ENCODE measurements around the gene PI4KA.
"Not testable (repeated sequence)": the region's sequence is repeated elsewhere in the genome, so short reads cannot be mapped to it uniquely, and the experiment has no call there.

Gene PI4KA

GRCh38 chr22:20844055-20845037, 14.3 kb downstream of the PI4KA start:
- DNase-seq: no peak

- no peak for DNase-seq
Measured at GRCh38 chr22:20843501-20843900, 15.1 kb downstream of the PI4KA start.

GRCh38 chr22:20840646-20841371, 17.8 kb downstream of the PI4KA start:
- no peak for DNase-seq

DNA sequence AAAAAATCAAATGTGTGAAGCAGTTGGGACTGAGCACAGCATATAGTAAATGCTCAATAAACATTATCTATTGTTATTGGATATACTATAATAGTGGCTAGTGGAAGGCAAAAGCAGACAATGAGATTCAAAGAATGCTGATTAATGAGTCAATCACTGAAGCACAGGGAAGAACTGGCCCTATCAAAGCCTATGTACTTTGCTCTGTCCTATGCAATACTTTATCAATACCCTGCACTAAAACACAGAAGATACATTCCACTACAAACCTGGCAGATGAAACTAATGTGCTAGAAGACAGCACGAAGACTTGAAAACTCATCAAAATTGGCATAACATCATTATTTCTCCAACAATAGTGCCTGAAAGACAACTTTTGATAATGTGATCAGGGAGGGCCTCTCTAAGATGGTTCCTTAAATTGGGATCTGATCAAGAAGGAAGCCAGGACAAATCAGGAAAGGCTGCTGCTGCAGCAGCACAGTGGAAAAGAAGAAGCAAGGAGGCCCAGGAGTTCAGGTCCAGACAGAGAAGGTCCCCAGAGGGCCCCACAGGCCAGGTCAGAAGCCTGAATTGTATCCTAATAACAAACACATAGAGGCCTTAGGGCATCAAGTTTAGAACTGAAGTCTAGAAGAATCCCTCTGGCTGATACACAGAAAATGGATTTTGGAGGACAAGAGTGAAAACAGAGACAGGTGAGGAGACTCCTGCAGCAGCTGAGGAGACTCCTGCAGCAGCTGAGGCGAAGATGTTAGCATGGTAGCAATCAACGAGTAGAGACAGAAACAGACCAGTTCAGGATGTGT, 18.6 kb downstream of the PI4KA start:
- DNase-seq: no peak

- DNase-seq: not testable (repeated sequence)
Measured at GRCh38 chr22:20839354-20839753, 19.3 kb downstream of the PI4KA start.

- no peak for DNase-seq
Measured at GRCh38 chr22:20836987-20837823, 21.4 kb downstream of the PI4KA start.

DNA sequence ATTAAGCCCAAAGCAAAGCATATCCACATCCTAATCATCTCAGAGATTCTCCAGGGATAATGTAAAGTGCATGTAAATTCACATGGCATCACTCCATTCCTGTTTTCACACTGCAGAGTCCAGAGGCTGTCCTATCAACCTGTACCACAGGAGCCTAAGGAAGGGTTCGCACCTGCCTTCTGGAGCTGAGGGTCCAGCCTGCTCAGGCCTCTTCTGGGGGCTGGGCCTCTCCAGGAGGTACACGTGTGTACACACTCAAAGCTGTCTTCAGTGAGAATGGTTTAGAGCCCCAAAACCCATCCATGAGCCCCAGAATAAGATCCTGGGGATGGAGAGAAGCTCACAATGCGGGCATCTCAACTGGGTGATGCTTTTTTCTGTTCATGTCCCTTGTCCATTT, 23.9 kb downstream of the PI4KA start:
- no peak for DNase-seq

DNA sequence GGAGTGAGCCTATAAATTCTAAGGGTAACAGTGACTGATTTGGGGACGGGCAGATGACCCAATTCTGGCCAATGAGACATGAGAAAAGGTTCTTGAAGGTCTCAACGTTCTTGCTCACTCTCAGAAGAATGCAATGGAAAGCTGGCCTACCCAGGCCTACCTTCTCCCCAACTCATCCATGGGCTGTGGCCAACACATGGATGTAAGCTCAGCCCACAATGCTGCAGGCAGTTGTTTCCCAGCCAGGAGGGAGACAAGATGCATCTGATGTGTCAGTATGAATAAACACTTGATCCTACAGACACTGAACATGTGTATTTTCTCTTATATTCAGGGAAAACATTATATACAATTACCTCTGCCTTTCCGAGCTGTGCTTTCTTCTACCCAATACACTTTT, 24.4 kb downstream of the PI4KA start:
- no peak for DNase-seq

DNA sequence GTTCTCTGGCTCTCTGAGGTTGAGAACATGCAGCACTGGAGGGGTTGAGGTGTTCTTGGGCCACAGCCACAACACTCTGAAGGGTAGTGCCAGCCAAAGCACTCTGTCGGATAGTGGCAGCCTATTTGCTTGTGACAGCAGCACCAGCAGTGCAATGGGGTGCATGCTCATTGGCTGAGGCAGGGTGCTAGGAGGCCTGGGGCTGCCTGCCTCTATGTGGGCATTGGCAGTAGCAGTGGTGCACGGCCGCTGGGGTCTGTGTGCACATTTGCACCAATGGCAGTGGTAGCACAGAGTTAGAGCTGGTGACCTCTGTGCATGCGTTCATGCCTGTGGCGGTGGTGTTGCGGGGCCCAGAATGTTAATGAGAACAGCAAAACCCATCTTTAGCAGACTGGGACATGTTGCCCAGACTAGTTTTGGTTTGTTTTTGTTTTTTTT, 25.4 kb downstream of the PI4KA start:
- DNase-seq: no peak

- no peak for DNase-seq
Measured at GRCh38 chr22:20829491-20830134, 29.0 kb downstream of the PI4KA start.

DNA sequence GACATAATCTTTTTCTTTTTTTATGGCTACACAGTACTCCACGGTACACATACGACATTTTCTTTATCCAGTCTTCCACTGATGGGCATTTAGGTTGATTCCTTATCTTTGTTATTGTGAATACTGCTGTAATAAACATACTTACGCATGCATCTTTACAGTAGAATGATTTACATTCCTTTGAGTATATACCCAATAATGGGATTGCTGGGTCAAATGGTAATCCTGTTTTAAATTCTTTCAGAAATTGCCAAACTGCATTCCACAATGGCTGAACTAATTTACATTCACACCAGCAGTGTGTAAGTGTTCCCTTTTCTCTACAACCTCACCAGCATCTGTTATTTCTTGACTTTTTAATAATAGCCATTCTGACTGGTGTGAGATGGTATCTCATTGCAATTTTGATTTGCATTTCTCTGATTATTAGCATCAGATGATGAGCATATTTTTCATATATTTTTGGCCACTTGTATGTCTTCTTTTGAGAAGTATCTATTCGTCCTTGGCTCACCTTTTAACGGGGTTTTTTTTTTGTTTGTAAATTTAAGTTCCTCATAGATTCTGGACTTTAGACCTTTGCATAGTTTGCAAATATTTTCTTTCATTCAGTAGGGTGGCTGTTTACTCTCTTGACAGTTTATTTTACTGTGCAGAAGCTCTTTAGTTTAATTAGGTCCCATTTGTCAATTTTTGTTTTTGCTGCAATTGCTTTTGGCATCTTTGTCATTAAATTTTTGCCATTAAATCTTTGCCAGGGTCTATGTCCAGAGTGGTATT, 32.0 kb downstream of the PI4KA start:
- not testable (repeated sequence) for DNase-seq

GRCh38 chr22:20825624-20826023, 33.0 kb downstream of the PI4KA start:
- DNase-seq: no peak

- DNase-seq: not testable (repeated sequence)
Measured at GRCh38 chr22:20825216-20825615, 33.4 kb downstream of the PI4KA start.

DNA sequence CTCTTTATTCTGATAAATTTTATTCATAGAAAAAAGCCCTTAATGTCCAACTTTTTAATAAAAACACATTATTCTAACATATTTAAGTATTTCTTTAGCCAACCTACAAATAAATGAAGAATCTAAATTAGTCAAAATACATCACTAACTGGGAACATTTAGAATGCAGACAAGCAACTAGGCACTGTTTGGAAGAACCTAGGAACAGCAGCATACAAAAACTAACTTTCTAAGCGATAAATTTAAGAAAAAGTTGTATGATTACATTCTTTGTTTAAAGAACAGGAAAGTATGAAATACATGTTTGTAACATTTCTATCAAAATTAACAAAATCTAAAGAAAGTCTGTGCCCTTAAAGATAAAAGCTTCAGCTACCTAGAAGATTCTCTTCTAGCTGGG, 35.3 kb downstream of the PI4KA start:
- no peak for DNase-seq

DNA sequence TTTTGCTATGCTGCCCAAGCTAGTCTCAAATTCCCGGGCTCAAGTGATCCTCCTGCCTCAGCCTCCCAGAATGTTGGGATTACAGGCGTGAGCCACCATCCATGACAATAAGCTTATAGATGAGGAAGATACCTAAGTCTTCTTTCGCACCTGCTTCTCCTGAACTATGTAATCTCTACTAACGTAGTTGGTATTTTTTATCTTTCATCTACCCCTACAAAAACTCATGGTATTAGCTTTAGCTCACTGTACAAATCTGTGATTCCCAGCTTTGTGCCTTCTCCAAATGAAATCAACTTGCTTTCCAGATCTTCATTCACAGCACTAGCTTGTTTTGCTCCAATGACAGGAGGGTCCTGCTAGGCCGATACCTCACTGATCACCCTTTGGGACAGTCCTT, 36.4 kb downstream of the PI4KA start:
- DNase-seq: no peak

DNA sequence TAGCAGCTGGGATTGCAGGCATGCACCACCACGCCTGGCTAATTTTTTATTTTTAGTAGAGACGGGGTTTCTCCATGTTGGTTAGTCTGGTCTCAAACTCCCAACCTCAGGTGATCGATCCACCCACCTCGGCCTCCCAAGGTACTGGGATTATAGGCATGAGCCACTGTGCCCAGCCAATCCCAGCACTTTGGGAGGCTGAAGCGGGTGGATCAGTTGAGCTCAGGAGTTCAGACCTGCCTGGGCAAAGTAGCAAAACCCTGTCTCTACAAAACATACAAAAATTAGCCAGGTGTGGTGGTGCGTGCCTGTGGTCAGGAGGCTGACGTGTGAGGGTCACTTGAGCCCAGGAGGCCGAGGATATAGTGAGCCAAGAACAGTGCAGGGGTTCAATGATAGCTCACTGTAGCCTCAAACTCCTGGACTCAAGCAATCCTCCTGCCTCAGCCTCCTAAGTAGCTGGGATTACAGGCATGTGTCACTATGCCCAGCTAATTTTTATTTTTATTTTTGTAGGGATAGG, 36.8 kb downstream of the PI4KA start:
- DNase-seq: not testable (repeated sequence)

- no peak for DNase-seq
Measured at GRCh38 chr22:20819471-20819870, 39.1 kb downstream of the PI4KA start.

DNA sequence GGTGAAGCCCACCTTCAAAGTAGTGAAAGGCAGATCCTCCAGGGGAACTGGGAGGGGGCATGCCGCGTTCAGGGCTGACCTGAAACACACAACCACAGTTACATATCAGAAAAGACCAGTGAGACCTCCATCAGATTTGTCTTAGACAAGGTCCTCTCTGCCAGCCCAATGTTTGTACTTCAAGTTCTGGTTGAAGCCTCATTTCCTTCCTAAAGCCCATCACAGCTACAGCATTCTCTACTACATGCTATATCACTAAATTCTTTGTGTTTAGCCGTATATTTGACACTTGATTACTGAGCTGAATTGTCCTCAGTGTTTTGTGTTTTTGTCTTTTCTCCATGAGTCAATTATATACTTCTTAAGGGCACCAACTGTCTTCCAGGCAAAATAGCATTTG, 40.1 kb downstream of the PI4KA start:
- DNase-seq: no peak

DNA sequence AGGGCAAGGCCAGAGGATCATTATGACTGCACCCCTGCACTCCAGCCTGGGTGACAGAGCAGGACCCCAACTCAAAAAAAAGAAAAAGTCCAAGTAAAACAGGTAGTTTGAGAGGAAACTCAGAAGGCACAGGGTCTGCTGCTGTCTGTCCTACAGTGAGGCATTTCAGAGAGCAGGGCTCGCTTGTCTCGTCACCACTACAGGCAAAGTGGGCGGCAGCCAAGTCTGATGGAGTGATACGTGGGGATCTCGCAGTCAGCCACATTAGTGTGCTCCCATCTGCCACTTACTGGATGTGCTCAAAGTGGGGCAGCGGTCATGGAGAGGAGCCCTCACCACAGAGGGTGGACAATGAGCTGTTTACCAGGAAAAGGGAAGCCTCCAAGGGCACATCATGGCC, 42.1 kb downstream of the PI4KA start:
- no peak for DNase-seq

GRCh38 chr22:20815477-20816050, 43.0 kb downstream of the PI4KA start:
- no peak for DNase-seq
